Bronchial epithelial cell (primary cell): ENCODE measurements around the gene CST5. TPM values are rescaled to one million over a fixed set of nuclear protein-coding genes. Genes with fewer than 3 reads are reported as not detected.

Experiments used
- DNase-seq: peaks from one replicate; pipeline ENCODE4 v3.0.0-alpha.2; 2010; ENCODE audit warnings: low read depth
- FAIRE-seq: peaks from 2 replicates; lab custom pipeline; 2011; peaks lifted over from hg19 to GRCh38; lab: Jason Lieb, UNC
- H3K27me3 ChIP-seq: 2 replicates; pipeline ENCODE4 v1.5.1; 2011; ENCODE audit warnings: low read length; ENCODE audit not compliant: control insufficient read depth, insufficient read depth
- H3K36me3 ChIP-seq: 2 replicates; pipeline ENCODE4 v1.5.1; 2011; ENCODE audit warnings: low read length; ENCODE audit not compliant: control insufficient read depth, insufficient read depth
- H3K4me3 ChIP-seq: 2 replicates; pipeline ENCODE4 v1.5.1; 2011; ENCODE audit warnings: mild to moderate bottlenecking, low read depth, low read length, control low read depth
- CTCF ChIP-seq: IDR thresholded peaks from 2 replicates; pipeline ENCODE4 v1.5.1; 2011; ENCODE audit warnings: mild to moderate bottlenecking, moderate library complexity, low read length, control low read depth, inconsistent platforms; ENCODE audit not compliant: insufficient read depth, severe bottlenecking
- total RNA-seq: library from RNA; depleted of rRNA; stranded (reverse); fragments of >200 nt; gene quantifications from 2 replicates; pipeline ENCODE4 v1.2.1, GENCODE V29; 2014

Gene CST5
- not detected in 2 replicates for total RNA-seq

- no peak for FAIRE-seq
- H3K27me3 ChIP-seq = no peaks in the 10 kb centered on the region
- H3K4me3 ChIP-seq = no peak within 1 kb of the TSS
- no peak for TF ChIP-seq CTCF
- DNase-seq = no peak
- H3K36me3 ChIP-seq = no peaks in the 10 kb centered on the region
These were observed at the start of gene CST5 for GRCh38 chr20:23879328-23879798. TSS of gene CST5 (minus strand) at chr20:23879748. CDS start at chr20:23879676, 72 bp downstream.

- Histone ChIP-seq H3K36me3 (no peaks in the 10 kb centered on the region), H3K4me3 (no peak overlapping the region), H3K27me3 (no peaks in the 10 kb centered on the region)
- no peak for TF ChIP-seq CTCF
- FAIRE-seq = no peak
- no peak for DNase-seq
These were observed 49.2 kb upstream of the CST5 start for GRCh38 chr20:23928788-23929187.

- H3K4me3 ChIP-seq = no peak overlapping the region
- no peaks in the 10 kb centered on the region for H3K36me3 ChIP-seq
- TF ChIP-seq CTCF = no peak
- H3K27me3 ChIP-seq = no peaks in the 10 kb centered on the region
- DNase-seq (no peak), FAIRE-seq (no peak)
These were observed 48.8 kb upstream of the CST5 start for GRCh38 chr20:23928353-23928752.

- no peak for TF ChIP-seq CTCF
- no peak overlapping the region for H3K4me3 ChIP-seq
- DNase-seq (peak; percentile 13), FAIRE-seq (peak; percentile 32)
- H3K27me3 ChIP-seq = no peaks in the 10 kb centered on the region
- no peaks in the 10 kb centered on the region for H3K36me3 ChIP-seq
These were observed 47.7 kb upstream of the CST5 start for GRCh38 chr20:23926944-23927872.

- DNase-seq (no peak), FAIRE-seq (no peak)
- Histone ChIP-seq H3K27me3 (no peaks in the 10 kb centered on the region), H3K36me3 (no peaks in the 10 kb centered on the region), H3K4me3 (no peak overlapping the region)
- no peak for TF ChIP-seq CTCF
These were observed 47.0 kb upstream of the CST5 start for GRCh38 chr20:23926526-23926880.
